Tibial nerve (tissue), 4 donors: ENCODE results near the gene RASSF5. TPM values are rescaled to one million over a fixed set of nuclear protein-coding genes. Genes with fewer than 3 reads are reported as not detected.

Experiments used
- DNase-seq, 2 donors: peaks; one replicate each; pipeline ENCODE4 v3.0.0-alpha.2; 2019; ENCODE audit warnings: low spot score in 2 of 2
- H3K27ac ChIP-seq, 4 donors: fragments of 200-600 bp; sonication (generic) in 3 of 4; one replicate each; pipeline ENCODE4 v1.5.1; 2017 to 2019; ENCODE audit warnings: mild to moderate bottlenecking in 1 of 4
- H3K27me3 ChIP-seq, 2 donors: fragments of 200-600 bp; sonication (generic) in 1 of 2; one replicate each; pipeline versions ENCODE4 v1.5.1 to v1.6.0; 2017 to 2019
- H3K36me3 ChIP-seq, 3 donors: fragments of 200-600 bp; sonication (generic); one replicate each; pipeline ENCODE4 v1.5.1; 2018 to 2019
- H3K4me1 ChIP-seq, 4 donors: fragments of 200-600 bp; sonication (generic) in 3 of 4; one replicate each; pipeline ENCODE4 v1.5.1; 2017 to 2019
- H3K4me3 ChIP-seq, 4 donors: fragments of 200-600 bp; sonication (generic) in 3 of 4; one replicate each; pipeline ENCODE4 v1.5.1; 2017 to 2019; ENCODE audit warnings: mild to moderate bottlenecking in 1 of 4, moderate library complexity in 1 of 4
- H3K9me3 ChIP-seq, 4 donors: fragments of 200-600 bp; sonication (generic) in 3 of 4; one replicate each; pipeline ENCODE4 v1.5.1; 2017 to 2019
- EP300 ChIP-seq, 2 donors: sonication (generic); formaldehyde crosslinking; IDR thresholded peaks; one replicate each; pipeline ENCODE4 v1.6.1; 2017; ENCODE audit warnings: antibody characterized with exemption in 2 of 2, mild to moderate bottlenecking in 1 of 2
- POLR2A ChIP-seq, 2 donors: fragments of 450-650 bp; IDR thresholded peaks; one replicate each; pipeline ENCODE4 v1.6.1; 2017; ENCODE audit warnings: antibody characterized with exemption in 2 of 2, mild to moderate bottlenecking in 2 of 2, moderate library complexity in 2 of 2
- WGBS, 2 donors: methylation state at CpG; one replicate each; pipeline ENCODE4 v1.1.5; 2018; 5-methylcytosine and 5-hydroxymethylcytosine counted together
- total RNA-seq, 4 donors: library from RNA; depleted of rRNA; stranded (reverse); fragments of >200 nt; gene quantifications; one replicate each; pipeline ENCODE4 v1.1.0, GENCODE V29; 2016
- TF ChIP-seq, protein P1 (sequence below), 5 experiments: fragments of 200-600 bp in 3 of 5; fragments of 450-650 bp in 2 of 5; sonication (generic) in 3 of 5; IDR thresholded peaks; one replicate each; pipeline ENCODE4 v1.5.1; 2016 to 2019; ENCODE audit warnings: antibody characterized with exemption in 5 of 5, mild to moderate bottlenecking in 3 of 5, moderate library complexity in 2 of 5

RASSF5 gene
- total RNA-seq, 4 donors from 2014 or later: 24.0 to 32.9 (median 30.2) TPM

- no peak overlapping the region for H3K27ac ChIP-seq
- peak in 1 of 2 donors; percentile 30 for DNase-seq
- H3K4me1 ChIP-seq: peaks cover 0 to 59% (median 14%) of the 10 kb centered on the region in 4 donors
- H3K27me3 ChIP-seq: no peaks in the 10 kb centered on the region
- H3K4me3 ChIP-seq: no peak overlapping the region
- TF ChIP-seq EP300 (IDR thresholded peaks at IDR 0.05) (peak in 1 of 2 donors; percentile 51), POLR2A (IDR thresholded peaks at IDR 0.05) (no peak)
- TF ChIP-seq, protein P1, sequence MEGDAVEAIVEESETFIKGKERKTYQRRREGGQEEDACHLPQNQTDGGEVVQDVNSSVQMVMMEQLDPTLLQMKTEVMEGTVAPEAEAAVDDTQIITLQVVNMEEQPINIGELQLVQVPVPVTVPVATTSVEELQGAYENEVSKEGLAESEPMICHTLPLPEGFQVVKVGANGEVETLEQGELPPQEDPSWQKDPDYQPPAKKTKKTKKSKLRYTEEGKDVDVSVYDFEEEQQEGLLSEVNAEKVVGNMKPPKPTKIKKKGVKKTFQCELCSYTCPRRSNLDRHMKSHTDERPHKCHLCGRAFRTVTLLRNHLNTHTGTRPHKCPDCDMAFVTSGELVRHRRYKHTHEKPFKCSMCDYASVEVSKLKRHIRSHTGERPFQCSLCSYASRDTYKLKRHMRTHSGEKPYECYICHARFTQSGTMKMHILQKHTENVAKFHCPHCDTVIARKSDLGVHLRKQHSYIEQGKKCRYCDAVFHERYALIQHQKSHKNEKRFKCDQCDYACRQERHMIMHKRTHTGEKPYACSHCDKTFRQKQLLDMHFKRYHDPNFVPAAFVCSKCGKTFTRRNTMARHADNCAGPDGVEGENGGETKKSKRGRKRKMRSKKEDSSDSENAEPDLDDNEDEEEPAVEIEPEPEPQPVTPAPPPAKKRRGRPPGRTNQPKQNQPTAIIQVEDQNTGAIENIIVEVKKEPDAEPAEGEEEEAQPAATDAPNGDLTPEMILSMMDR (IDR thresholded peaks at IDR 0.05): no peak
- peaks cover 0 to 12% (median 0%) of the 10 kb centered on the region in 3 donors for H3K36me3 ChIP-seq
- WGBS, 2 donors: 40 to 46% methylated on average over 9 of the region's 9 CpGs
- no peaks in the 10 kb centered on the region for H3K9me3 ChIP-seq
Measured at GRCh38 chr1:206467915-206468314, 39.4 kb upstream of the RASSF5 start.

DNA sequence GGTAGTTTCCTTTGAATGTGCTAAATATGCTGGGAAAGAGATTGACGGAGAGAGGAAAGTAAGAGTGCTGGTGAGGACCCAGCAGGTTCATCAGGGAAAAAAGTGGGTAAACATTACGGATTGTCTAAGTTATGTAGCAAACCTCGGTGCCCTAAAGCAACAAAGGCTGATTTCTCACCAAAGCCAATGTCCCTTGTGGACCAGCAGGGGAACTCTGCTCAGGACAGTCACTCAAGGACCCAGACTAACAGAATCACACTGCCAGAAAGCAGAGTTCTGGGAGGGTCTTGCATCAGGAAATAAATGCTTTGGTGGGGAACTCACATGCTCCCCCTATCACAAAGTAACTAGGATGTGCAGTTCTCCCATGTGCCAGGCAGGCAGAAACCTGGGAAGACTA lies 38.8 kb upstream of the RASSF5 start:
- WGBS, 2 donors: 66 to 67% methylated on average over 3 of the region's 3 CpGs
- H3K4me1 ChIP-seq: peaks cover 0 to 60% (median 14%) of the 10 kb centered on the region in 4 donors
- no peaks in the 10 kb centered on the region for H3K9me3 ChIP-seq
- H3K4me3 ChIP-seq: no peak overlapping the region
- H3K36me3 ChIP-seq: peaks cover 0 to 6% (median 0%) of the 10 kb centered on the region in 3 donors
- no peak overlapping the region for H3K27ac ChIP-seq
- no peaks in the 10 kb centered on the region for H3K27me3 ChIP-seq
- TF ChIP-seq POLR2A (IDR thresholded peaks at IDR 0.05) (no peak), EP300 (IDR thresholded peaks at IDR 0.05) (no peak)
- TF ChIP-seq, protein P1 (IDR thresholded peaks at IDR 0.05): no peak
- no peak for DNase-seq

- H3K36me3 ChIP-seq: peaks cover 0 to 5% (median 0%) of the 10 kb centered on the region in 3 donors
- no peak overlapping the region for H3K27ac ChIP-seq
- no peak for DNase-seq
- H3K4me3 ChIP-seq: no peak overlapping the region
- no peaks in the 10 kb centered on the region for H3K9me3 ChIP-seq
- no peaks in the 10 kb centered on the region for H3K27me3 ChIP-seq
- 58 to 66% methylated on average over 2 of the region's 2 CpGs for WGBS, 2 donors
- peaks cover 0 to 57% (median 14%) of the 10 kb centered on the region in 4 donors for H3K4me1 ChIP-seq
- TF ChIP-seq, protein P1 (IDR thresholded peaks at IDR 0.05): no peak
- TF ChIP-seq POLR2A (IDR thresholded peaks at IDR 0.05) (no peak), EP300 (IDR thresholded peaks at IDR 0.05) (no peak)
Measured at GRCh38 chr1:206469411-206469932, 37.9 kb upstream of the RASSF5 start.

- peaks cover 0 to 51% (median 14%) of the 10 kb centered on the region in 4 donors for H3K4me1 ChIP-seq
- 7 to 20% methylated on average over 10 of the region's 10 CpGs for WGBS, 2 donors
- H3K27me3 ChIP-seq: no peaks in the 10 kb centered on the region
- H3K36me3 ChIP-seq: peaks cover 0 to 11% (median 0%) of the 10 kb centered on the region in 3 donors
- H3K27ac ChIP-seq: peak within 1 kb of the TSS in 3 of 4 donors; percentile 4 to 75 (median 61)
- peak within 1 kb of the TSS; percentile 22 to 64 (median 50) for H3K4me3 ChIP-seq
- peak in 1 of 2 donors; percentile 44 for DNase-seq
- H3K9me3 ChIP-seq: no peaks in the 10 kb centered on the region
- TF ChIP-seq EP300 (IDR thresholded peaks at IDR 0.05) (no peak), POLR2A (IDR thresholded peaks at IDR 0.05) (no peak)
- TF ChIP-seq, protein P1 (IDR thresholded peaks at IDR 0.05): peak in 3 of 5 experiments; percentile 27 to 56 (median 41)
Measured at GRCh38 chr1:206469933-206470691, 37.2 kb upstream of the RASSF5 start, which contains the start of gene IKBKE. Gene IKBKE, plus strand, starts transcription at chr1:206470476. Its CDS starts 2,752 bp downstream, at chr1:206473228.
